Activated CD8-positive, alpha-beta memory T cell treated with anti-CD3 and anti-CD28 coated beads, Interleukin-2, amount 50 U/mL, for 24 hours (primary cell): ENCODE results near the gene KDM4F.
"Not testable (repeated sequence)": the region's sequence is repeated elsewhere in the genome, so short reads cannot be mapped to it uniquely, and the experiment has no call there.

ENCODE experiments used
- DNase-seq: peaks from one replicate; pipeline ENCODE4 v3.0.0-alpha.2; 2020; ENCODE audit errors: extremely low read depth

The KDM4F gene

GRCh38 chr11:95049122-95049521 is at the start of gene KDM4F:
KDM4F (plus strand) TSS chr11:95049422.
- DNase-seq = not testable (repeated sequence)

- DNase-seq = no peak
These were observed 45.5 kb upstream of the KDM4F start for GRCh38 chr11:95003716-95004115.

GRCh38 chr11:95005642-95006041 is 43.6 kb upstream of the KDM4F start:
- no peak for DNase-seq

- DNase-seq = no peak
These were observed 37.8 kb upstream of the KDM4F start for GRCh38 chr11:95011376-95011775.

GRCh38 chr11:95014184-95014821 is 34.9 kb upstream of the KDM4F start:
- DNase-seq = no peak

- no peak for DNase-seq
These were observed 33.1 kb upstream of the KDM4F start for GRCh38 chr11:95016139-95016538.

GRCh38 chr11:95021468-95021867 is 27.8 kb upstream of the KDM4F start:
- not testable (repeated sequence) for DNase-seq

- no peak for DNase-seq
These were observed 24.3 kb upstream of the KDM4F start, which contains the start of gene KDM4E for GRCh38 chr11:95024958-95025357. KDM4E (plus strand) TSS chr11:95025258; CDS start chr11:95025558, 300 bp downstream.

GRCh38 chr11:95025594-95025993 is 23.6 kb upstream of the KDM4F start:
- DNase-seq = not testable (repeated sequence)

GRCh38 chr11:95028357-95028756 is 20.9 kb upstream of the KDM4F start:
- DNase-seq = no peak

- no peak for DNase-seq
These were observed 16.2 kb upstream of the KDM4F start for GRCh38 chr11:95033051-95033450.

- DNase-seq = no peak
These were observed 13.9 kb upstream of the KDM4F start for GRCh38 chr11:95035316-95035715.

- not testable (repeated sequence) for DNase-seq
These were observed 11.7 kb upstream of the KDM4F start for GRCh38 chr11:95037356-95038035.

GRCh38 chr11:95042239-95042638 is 7.0 kb upstream of the KDM4F start:
- no peak for DNase-seq

- no peak for DNase-seq
These were observed 6.3 kb upstream of the KDM4F start for GRCh38 chr11:95042906-95043305.

- no peak for DNase-seq
These were observed 5.2 kb upstream of the KDM4F start for GRCh38 chr11:95044010-95044409.

GRCh38 chr11:95045812-95046211 is 3.4 kb upstream of the KDM4F start:
- no peak for DNase-seq

GRCh38 chr11:95050595-95051202 is 1.5 kb downstream of the KDM4F start:
- DNase-seq = no peak

GRCh38 chr11:95054356-95054755 is 5.1 kb downstream of the KDM4F start:
- no peak for DNase-seq

GRCh38 chr11:95055283-95055897 is 6.2 kb downstream of the KDM4F start:
- no peak for DNase-seq

GRCh38 chr11:95057959-95058358 is 8.7 kb downstream of the KDM4F start:
- DNase-seq = no peak

- DNase-seq = no peak
These were observed 9.4 kb downstream of the KDM4F start for GRCh38 chr11:95058621-95059020.

GRCh38 chr11:95059046-95059445 is 9.8 kb downstream of the KDM4F start:
- DNase-seq = no peak
